Upper lobe of right lung (tissue), 1 donor: ENCODE measurements around the gene DNAAF1. TPM values are rescaled to one million over a fixed set of nuclear protein-coding genes. Genes with fewer than 3 reads are reported as not detected.

Source experiments
- ATAC-seq: fragments of 200-7000 bp; cut with Tn5 transposase; one replicate; pipeline ENCODE4 v1.9.1; 2020; ENCODE audit warnings: mild to moderate bottlenecking, moderate library complexity
- DNase-seq: peaks from one replicate; pipeline ENCODE4 v3.0.0-alpha.2; 2020
- H3K27ac ChIP-seq: fragments of 200-600 bp; one replicate; pipeline ENCODE4 v1.8.0; 2022
- H3K27me3 ChIP-seq: fragments of 200-600 bp; one replicate; pipeline ENCODE4 v1.8.0; 2022; ENCODE audit warnings: mild to moderate bottlenecking
- H3K36me3 ChIP-seq: fragments of 200-600 bp; one replicate; pipeline ENCODE4 v1.8.0; 2022
- H3K4me1 ChIP-seq: fragments of 200-600 bp; one replicate; pipeline ENCODE4 v1.8.0; 2022
- H3K4me3 ChIP-seq: fragments of 200-600 bp; one replicate; pipeline ENCODE4 v1.8.0; 2022; ENCODE audit warnings: mild to moderate bottlenecking
- H3K9me3 ChIP-seq: fragments of 200-600 bp; one replicate; pipeline ENCODE4 v1.8.0; 2022
- CTCF ChIP-seq: fragments of 200-600 bp; IDR thresholded peaks from one replicate; pipeline ENCODE4 v1.8.0; 2022; ENCODE audit warnings: antibody characterized with exemption
- intact Hi-C: fragments of 100-400 bp; cut with DNase I; formaldehyde crosslinking; loops from one replicate; pipeline ENCODE4 v1.11.0; 2022
- total RNA-seq: library from RNA; stranded (reverse); fragmentation: NEBNext Ultra II Directional; extraction: Animal tissue kit (Norgen Biotek cat#: 25700); gene quantifications from one replicate; pipeline ENCODE4 v1.2.1, GENCODE V29; 2021
- donor health status: DM: no; HTN: yes; CAD: no; lungs with severe emphysema.

DNAAF1 gene
- total RNA-seq, 1 donor from 2014 or later = 0.49 TPM

- DNase-seq = no peak
- peak; percentile 88 for ATAC-seq
- no peak for TF ChIP-seq CTCF
- Histone ChIP-seq H3K9me3 (no peaks in the 10 kb centered on the region), H3K4me1 (no peaks in the 10 kb centered on the region), H3K36me3 (no peaks in the 10 kb centered on the region), H3K27ac (peak overlapping the region; percentile 61), H3K27me3 (no peaks in the 10 kb centered on the region), H3K4me3 (no peak overlapping the region)
- intact Hi-C loops = no loop called here
These were observed 6.1 kb upstream of the DNAAF1 start for GRCh38 chr16:84138824-84139627.

GRCh38 chr16:84139628-84140258, 5.4 kb upstream of the DNAAF1 start:
- Histone ChIP-seq H3K27me3 (no peaks in the 10 kb centered on the region), H3K4me1 (no peaks in the 10 kb centered on the region), H3K27ac (peak overlapping the region; percentile 61), H3K9me3 (no peaks in the 10 kb centered on the region), H3K4me3 (no peak overlapping the region), H3K36me3 (no peaks in the 10 kb centered on the region)
- no peak for TF ChIP-seq CTCF
- ATAC-seq (no peak), DNase-seq (no peak)
- intact Hi-C loops = no loop called here

GRCh38 chr16:84141143-84141670, 3.9 kb upstream of the DNAAF1 start:
- ATAC-seq (no peak), DNase-seq (no peak)
- H3K36me3 ChIP-seq = no peaks in the 10 kb centered on the region
- H3K27ac ChIP-seq = no peak overlapping the region
- peaks cover 5% of the 10 kb centered on the region for H3K4me1 ChIP-seq
- H3K4me3 ChIP-seq = no peak overlapping the region
- no peaks in the 10 kb centered on the region for H3K27me3 ChIP-seq
- intact Hi-C loops = no loop called here
- TF ChIP-seq CTCF = no peak
- H3K9me3 ChIP-seq = no peaks in the 10 kb centered on the region

GRCh38 chr16:84143081-84143480, 2.0 kb upstream of the DNAAF1 start:
- no peaks in the 10 kb centered on the region for H3K27me3 ChIP-seq
- ATAC-seq (no peak), DNase-seq (no peak)
- H3K4me3 ChIP-seq = no peak overlapping the region
- intact Hi-C loops = no loop called here
- H3K36me3 ChIP-seq = no peaks in the 10 kb centered on the region
- H3K4me1 ChIP-seq = peaks cover 5% of the 10 kb centered on the region
- TF ChIP-seq CTCF = no peak
- H3K27ac ChIP-seq = no peak overlapping the region
- no peaks in the 10 kb centered on the region for H3K9me3 ChIP-seq

- no peaks in the 10 kb centered on the region for H3K27me3 ChIP-seq
- H3K4me3 ChIP-seq = peak overlapping the region; percentile 86
- no peaks in the 10 kb centered on the region for H3K9me3 ChIP-seq
- H3K36me3 ChIP-seq = no peaks in the 10 kb centered on the region
- intact Hi-C loops = no loop called here
- DNase-seq (no peak), ATAC-seq (no peak)
- TF ChIP-seq CTCF = no peak
- H3K4me1 ChIP-seq = peaks cover 5% of the 10 kb centered on the region
- H3K27ac ChIP-seq = no peak overlapping the region
These were observed 1.3 kb upstream of the DNAAF1 start for GRCh38 chr16:84143784-84144199.
